HEK293 (cell line): ENCODE results near the gene CACNA1D.
A peak's percentile ranks its signal among the peaks of the same experiment; 100 is the strongest.

Source experiments
- CTCF ChIA-PET: fragments of 350-600 bp; formaldehyde crosslinking; extraction: SDS; loops from one replicate; lab custom pipeline; 2021; ENCODE audit warnings: antibody characterized with exemption; lab: Yijun Ruan, JAX
- POLR2A ChIA-PET: fragments of 300-600 bp; formaldehyde crosslinking; extraction: SDS; loops from one replicate; lab custom pipeline; 2020; ENCODE audit warnings: antibody characterized with exemption, inconsistent platforms; lab: Yijun Ruan, JAX
- H3K27ac ChIP-seq: fragments of 200-500 bp; sonication (Bioruptor generic); 2 replicates; pipeline ENCODE4 v1.5.1; 2014; ENCODE audit warnings: low read depth, low read length, control low read depth, inconsistent platforms; ENCODE audit errors: extremely low read depth
- H3K36me3 ChIP-seq, 2 experiments: fragments of 200-500 bp in 1 of 2; sonication (Bioruptor generic) in 1 of 2; 1 replicate in 1 of 2; 2 replicates in 1 of 2; pipeline ENCODE4 v1.5.1; 2014 to 2017; ENCODE audit warnings: inconsistent platforms in 2 of 2, low read length in 2 of 2; ENCODE audit not compliant: control insufficient read depth in 2 of 2, insufficient read depth in 1 of 2
- H3K4me1 ChIP-seq: fragments of 200-500 bp; sonication (Bioruptor generic); 2 replicates; pipeline ENCODE4 v1.5.1; 2014; ENCODE audit warnings: mild to moderate bottlenecking, low read length, inconsistent platforms; ENCODE audit not compliant: control insufficient read depth, insufficient read depth
- H3K4me3 ChIP-seq: 2 replicates; pipeline ENCODE4 v1.5.1; 2011; ENCODE audit warnings: low read depth, mild to moderate bottlenecking, control low read depth, low read length, moderate library complexity
- H3K9me3 ChIP-seq: fragments of 200-500 bp; sonication (Bioruptor generic); 2 replicates; pipeline ENCODE4 v1.5.1; 2014; ENCODE audit warnings: low read depth, low read length, inconsistent platforms; ENCODE audit not compliant: control insufficient read depth, insufficient read depth
- IKZF3 ChIP-seq: fragments of 450-650 bp; IDR thresholded peaks from 2 replicates; pipeline ENCODE4 v1.5.0; 2018; ENCODE audit warnings: missing biosample characterization, mild to moderate bottlenecking, missing genetic modification characterization, moderate library complexity
- ZNF248 ChIP-seq: fragments of 450-650 bp; formaldehyde crosslinking; IDR thresholded peaks from 2 replicates; pipeline ENCODE4 v1.5.1; 2017; ENCODE audit warnings: missing biosample characterization, missing genetic modification characterization
- ZNF324 ChIP-seq: fragments of 450-650 bp; formaldehyde crosslinking; IDR thresholded peaks from 2 replicates; pipeline ENCODE4 v1.5.1; 2016; ENCODE audit warnings: missing biosample characterization, missing genetic modification characterization
- ZNF350 ChIP-seq: fragments of 450-650 bp; formaldehyde crosslinking; IDR thresholded peaks from 2 replicates; pipeline ENCODE4 v1.5.0; 2017; ENCODE audit warnings: missing biosample characterization, mild to moderate bottlenecking, missing genetic modification characterization
- ZNF37A ChIP-seq: fragments of 450-650 bp; IDR thresholded peaks from 2 replicates; pipeline ENCODE4 v1.5.1; 2018; ENCODE audit warnings: missing biosample characterization, missing genetic modification characterization
- ZNF416 ChIP-seq: fragments of 450-650 bp; formaldehyde crosslinking; IDR thresholded peaks from 2 replicates; pipeline ENCODE4 v1.5.1; 2016; ENCODE audit warnings: missing biosample characterization, missing genetic modification characterization
- ZNF473 ChIP-seq: fragments of 450-650 bp; formaldehyde crosslinking; IDR thresholded peaks from 2 replicates; pipeline ENCODE4 v1.5.1; 2017; ENCODE audit warnings: missing biosample characterization, missing genetic modification characterization
- ZNF521 ChIP-seq: fragments of 450-650 bp; formaldehyde crosslinking; IDR thresholded peaks from 2 replicates; pipeline ENCODE4 v1.5.1; 2017; ENCODE audit warnings: missing biosample characterization, mild to moderate bottlenecking, missing genetic modification characterization
- ZNF670 ChIP-seq: fragments of 450-650 bp; formaldehyde crosslinking; IDR thresholded peaks from 2 replicates; pipeline ENCODE4 v1.5.1; 2016; ENCODE audit warnings: missing biosample characterization, missing genetic modification characterization, low read depth
- ZSCAN16 ChIP-seq: fragments of 450-650 bp; formaldehyde crosslinking; IDR thresholded peaks from 2 replicates; pipeline ENCODE4 v1.5.1; 2016; ENCODE audit warnings: missing biosample characterization, missing genetic modification characterization
- TF ChIP-seq, protein P1 (sequence below): fragments of 450-650 bp; IDR thresholded peaks from 2 replicates; pipeline ENCODE4 v1.5.1; 2018; ENCODE audit warnings: missing biosample characterization, missing genetic modification characterization
- TF ChIP-seq, protein P2 (sequence below): fragments of 450-650 bp; formaldehyde crosslinking; IDR thresholded peaks from 2 replicates; pipeline ENCODE4 v1.5.1; 2016; ENCODE audit warnings: missing biosample characterization, missing genetic modification characterization
- TF ChIP-seq, protein P3 (sequence below): fragments of 450-650 bp; formaldehyde crosslinking; IDR thresholded peaks from 2 replicates; pipeline ENCODE4 v1.5.1; 2017; ENCODE audit warnings: missing biosample characterization, missing genetic modification characterization
- TF ChIP-seq, protein P4 (sequence below): fragments of 450-650 bp; formaldehyde crosslinking; IDR thresholded peaks from 2 replicates; pipeline ENCODE4 v1.5.1; 2016; ENCODE audit warnings: missing biosample characterization, missing genetic modification characterization, borderline replicate concordance

Gene CACNA1D

DNA sequence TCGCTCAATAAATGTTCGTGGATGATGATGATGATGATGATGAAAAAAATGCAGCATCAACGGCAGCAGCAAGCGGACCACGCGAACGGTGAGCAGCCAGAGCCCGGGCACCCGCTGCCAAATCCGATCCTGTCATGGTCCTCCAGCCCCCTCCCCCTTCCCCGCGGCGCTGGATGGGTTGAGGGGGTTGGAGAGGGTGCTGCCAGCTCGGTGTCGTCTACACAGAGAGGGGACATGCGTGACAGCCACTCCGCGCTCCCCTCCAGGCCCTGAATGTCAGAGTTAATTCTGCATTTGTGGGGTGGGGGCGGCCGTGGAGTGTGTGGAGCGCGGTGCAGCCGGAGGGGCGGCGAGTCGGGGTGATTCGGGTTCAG is 722 bp downstream of the CACNA1D start:
- Histone ChIP-seq H3K4me1 (no peaks in the 10 kb centered on the region), H3K36me3 (no peaks in the 10 kb centered on the region), H3K4me3 (peak overlapping the region; percentile 18), H3K9me3 (no peaks in the 10 kb centered on the region), H3K27ac (no peak overlapping the region)
- POLR2A ChIA-PET, result no interaction called here
- no peak for TF ChIP-seq ZSCAN16 (tag by site-specific recombination)
- TF ChIP-seq, protein P1, sequence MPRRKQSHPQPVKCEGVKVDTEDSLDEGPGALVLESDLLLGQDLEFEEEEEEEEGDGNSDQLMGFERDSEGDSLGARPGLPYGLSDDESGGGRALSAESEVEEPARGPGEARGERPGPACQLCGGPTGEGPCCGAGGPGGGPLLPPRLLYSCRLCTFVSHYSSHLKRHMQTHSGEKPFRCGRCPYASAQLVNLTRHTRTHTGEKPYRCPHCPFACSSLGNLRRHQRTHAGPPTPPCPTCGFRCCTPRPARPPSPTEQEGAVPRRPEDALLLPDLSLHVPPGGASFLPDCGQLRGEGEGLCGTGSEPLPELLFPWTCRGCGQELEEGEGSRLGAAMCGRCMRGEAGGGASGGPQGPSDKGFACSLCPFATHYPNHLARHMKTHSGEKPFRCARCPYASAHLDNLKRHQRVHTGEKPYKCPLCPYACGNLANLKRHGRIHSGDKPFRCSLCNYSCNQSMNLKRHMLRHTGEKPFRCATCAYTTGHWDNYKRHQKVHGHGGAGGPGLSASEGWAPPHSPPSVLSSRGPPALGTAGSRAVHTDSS (tag by site-specific recombination), result peak; percentile 64
- CTCF ChIA-PET, result no interaction called here

DNA sequence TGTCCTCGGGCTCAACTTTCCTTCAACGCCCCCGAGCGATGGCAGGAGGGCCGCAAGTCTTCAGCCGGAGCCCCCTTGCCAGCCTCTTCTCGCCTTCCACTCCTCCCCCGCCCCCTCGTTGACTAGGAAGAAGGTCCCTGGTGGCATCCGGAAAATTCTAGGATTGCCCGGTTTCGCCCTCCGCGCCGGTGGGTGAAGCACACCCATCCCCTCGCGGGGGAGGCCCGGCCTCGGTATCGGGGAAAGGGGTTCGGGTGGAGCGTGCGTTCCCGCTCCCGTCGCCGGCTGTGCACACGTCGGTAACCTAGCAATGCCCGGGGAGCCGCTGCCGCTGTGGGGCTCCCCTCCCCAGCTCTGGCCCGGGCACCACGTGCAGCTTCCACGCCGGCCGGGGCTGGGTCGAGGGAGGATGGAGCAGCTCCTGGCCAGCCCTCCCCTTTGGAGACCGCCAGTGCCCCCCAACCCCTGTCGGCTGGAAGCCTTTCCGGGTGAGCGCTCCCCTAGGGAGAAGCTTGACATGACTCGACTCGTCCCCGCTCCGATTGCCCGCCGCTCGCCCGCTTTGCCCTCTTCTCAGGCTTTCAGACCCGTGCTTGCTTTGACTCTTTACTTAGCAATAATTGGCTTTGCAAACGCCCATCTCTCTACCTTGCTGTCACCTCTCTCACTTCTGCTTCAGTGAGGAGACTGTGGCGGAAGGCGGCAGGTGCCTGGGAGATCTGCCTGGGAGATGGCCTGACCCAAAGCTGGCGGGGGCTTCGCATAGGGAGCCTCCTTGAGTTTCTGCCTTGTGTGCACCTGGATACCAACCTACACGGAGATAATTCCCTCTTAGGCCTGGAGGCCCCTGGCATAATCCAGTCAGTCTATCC is 1.3 kb downstream of the CACNA1D start:
- Histone ChIP-seq H3K36me3 (no peaks in the 10 kb centered on the region), H3K27ac (no peak overlapping the region), H3K4me1 (no peaks in the 10 kb centered on the region), H3K9me3 (no peaks in the 10 kb centered on the region), H3K4me3 (no peak overlapping the region)
- ChIA-PET POLR2A (no interaction called here), CTCF (no interaction called here)
- TF ChIP-seq, protein P2, sequence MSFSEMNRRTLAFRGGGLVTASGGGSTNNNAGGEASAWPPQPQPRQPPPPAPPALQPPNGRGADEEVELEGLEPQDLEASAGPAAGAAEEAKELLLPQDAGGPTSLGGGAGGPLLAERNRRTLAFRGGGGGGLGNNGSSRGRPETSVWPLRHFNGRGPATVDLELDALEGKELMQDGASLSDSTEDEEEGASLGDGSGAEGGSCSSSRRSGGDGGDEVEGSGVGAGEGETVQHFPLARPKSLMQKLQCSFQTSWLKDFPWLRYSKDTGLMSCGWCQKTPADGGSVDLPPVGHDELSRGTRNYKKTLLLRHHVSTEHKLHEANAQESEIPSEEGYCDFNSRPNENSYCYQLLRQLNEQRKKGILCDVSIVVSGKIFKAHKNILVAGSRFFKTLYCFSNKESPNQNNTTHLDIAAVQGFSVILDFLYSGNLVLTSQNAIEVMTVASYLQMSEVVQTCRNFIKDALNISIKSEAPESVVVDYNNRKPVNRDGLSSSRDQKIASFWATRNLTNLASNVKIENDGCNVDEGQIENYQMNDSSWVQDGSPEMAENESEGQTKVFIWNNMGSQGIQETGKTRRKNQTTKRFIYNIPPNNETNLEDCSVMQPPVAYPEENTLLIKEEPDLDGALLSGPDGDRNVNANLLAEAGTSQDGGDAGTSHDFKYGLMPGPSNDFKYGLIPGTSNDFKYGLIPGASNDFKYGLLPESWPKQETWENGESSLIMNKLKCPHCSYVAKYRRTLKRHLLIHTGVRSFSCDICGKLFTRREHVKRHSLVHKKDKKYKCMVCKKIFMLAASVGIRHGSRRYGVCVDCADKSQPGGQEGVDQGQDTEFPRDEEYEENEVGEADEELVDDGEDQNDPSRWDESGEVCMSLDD, result no peak
- no peak for TF ChIP-seq IKZF3
- TF ChIP-seq, protein P3, sequence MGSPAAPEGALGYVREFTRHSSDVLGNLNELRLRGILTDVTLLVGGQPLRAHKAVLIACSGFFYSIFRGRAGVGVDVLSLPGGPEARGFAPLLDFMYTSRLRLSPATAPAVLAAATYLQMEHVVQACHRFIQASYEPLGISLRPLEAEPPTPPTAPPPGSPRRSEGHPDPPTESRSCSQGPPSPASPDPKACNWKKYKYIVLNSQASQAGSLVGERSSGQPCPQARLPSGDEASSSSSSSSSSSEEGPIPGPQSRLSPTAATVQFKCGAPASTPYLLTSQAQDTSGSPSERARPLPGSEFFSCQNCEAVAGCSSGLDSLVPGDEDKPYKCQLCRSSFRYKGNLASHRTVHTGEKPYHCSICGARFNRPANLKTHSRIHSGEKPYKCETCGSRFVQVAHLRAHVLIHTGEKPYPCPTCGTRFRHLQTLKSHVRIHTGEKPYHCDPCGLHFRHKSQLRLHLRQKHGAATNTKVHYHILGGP, result no peak
- no peak for TF ChIP-seq ZNF324 (tag by site-specific recombination)
- TF ChIP-seq ZNF521 (tag by site-specific recombination), result no peak
- TF ChIP-seq ZNF248 (tag by site-specific recombination), result no peak
- TF ChIP-seq, protein P4, sequence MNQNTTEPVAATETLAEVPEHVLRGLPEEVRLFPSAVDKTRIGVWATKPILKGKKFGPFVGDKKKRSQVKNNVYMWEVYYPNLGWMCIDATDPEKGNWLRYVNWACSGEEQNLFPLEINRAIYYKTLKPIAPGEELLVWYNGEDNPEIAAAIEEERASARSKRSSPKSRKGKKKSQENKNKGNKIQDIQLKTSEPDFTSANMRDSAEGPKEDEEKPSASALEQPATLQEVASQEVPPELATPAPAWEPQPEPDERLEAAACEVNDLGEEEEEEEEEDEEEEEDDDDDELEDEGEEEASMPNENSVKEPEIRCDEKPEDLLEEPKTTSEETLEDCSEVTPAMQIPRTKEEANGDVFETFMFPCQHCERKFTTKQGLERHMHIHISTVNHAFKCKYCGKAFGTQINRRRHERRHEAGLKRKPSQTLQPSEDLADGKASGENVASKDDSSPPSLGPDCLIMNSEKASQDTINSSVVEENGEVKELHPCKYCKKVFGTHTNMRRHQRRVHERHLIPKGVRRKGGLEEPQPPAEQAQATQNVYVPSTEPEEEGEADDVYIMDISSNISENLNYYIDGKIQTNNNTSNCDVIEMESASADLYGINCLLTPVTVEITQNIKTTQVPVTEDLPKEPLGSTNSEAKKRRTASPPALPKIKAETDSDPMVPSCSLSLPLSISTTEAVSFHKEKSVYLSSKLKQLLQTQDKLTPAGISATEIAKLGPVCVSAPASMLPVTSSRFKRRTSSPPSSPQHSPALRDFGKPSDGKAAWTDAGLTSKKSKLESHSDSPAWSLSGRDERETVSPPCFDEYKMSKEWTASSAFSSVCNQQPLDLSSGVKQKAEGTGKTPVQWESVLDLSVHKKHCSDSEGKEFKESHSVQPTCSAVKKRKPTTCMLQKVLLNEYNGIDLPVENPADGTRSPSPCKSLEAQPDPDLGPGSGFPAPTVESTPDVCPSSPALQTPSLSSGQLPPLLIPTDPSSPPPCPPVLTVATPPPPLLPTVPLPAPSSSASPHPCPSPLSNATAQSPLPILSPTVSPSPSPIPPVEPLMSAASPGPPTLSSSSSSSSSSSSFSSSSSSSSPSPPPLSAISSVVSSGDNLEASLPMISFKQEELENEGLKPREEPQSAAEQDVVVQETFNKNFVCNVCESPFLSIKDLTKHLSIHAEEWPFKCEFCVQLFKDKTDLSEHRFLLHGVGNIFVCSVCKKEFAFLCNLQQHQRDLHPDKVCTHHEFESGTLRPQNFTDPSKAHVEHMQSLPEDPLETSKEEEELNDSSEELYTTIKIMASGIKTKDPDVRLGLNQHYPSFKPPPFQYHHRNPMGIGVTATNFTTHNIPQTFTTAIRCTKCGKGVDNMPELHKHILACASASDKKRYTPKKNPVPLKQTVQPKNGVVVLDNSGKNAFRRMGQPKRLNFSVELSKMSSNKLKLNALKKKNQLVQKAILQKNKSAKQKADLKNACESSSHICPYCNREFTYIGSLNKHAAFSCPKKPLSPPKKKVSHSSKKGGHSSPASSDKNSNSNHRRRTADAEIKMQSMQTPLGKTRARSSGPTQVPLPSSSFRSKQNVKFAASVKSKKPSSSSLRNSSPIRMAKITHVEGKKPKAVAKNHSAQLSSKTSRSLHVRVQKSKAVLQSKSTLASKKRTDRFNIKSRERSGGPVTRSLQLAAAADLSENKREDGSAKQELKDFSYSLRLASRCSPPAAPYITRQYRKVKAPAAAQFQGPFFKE, result no peak
- no peak for TF ChIP-seq ZNF350 (tag by site-specific recombination)
- TF ChIP-seq ZNF473, result no peak
- no peak for TF ChIP-seq ZNF416
- no peak for TF ChIP-seq ZNF37A (tag by site-specific recombination)
- TF ChIP-seq ZNF670, result no peak
